IMR-90 (cell line): ENCODE results near the gene ALDOB.

Experiments
- CEBPB ChIP-seq: IDR thresholded peaks from 2 replicates; pipeline ENCODE4 v1.6.1; 2012; ENCODE audit warnings: low read depth, low read length, improper control_type of control experiment
- CHD1 ChIP-seq: IDR thresholded peaks from 2 replicates; pipeline ENCODE4 v1.6.1; 2012; ENCODE audit warnings: low read depth, low read length, improper control_type of control experiment
- MAZ ChIP-seq: IDR thresholded peaks from 2 replicates; pipeline ENCODE4 v1.6.1; 2012; ENCODE audit warnings: low read depth, mild to moderate bottlenecking, low read length, improper control_type of control experiment, moderate library complexity, borderline replicate concordance
- POLR2A ChIP-seq: IDR thresholded peaks from 2 replicates; pipeline ENCODE4 v1.6.1; 2012; ENCODE audit warnings: mild to moderate bottlenecking, low read depth, low read length
- RAD21 ChIP-seq: IDR thresholded peaks from 2 replicates; pipeline ENCODE4 v1.6.1; 2012; ENCODE audit warnings: low read length, improper control_type of control experiment
- RFX5 ChIP-seq: IDR thresholded peaks from 2 replicates; pipeline ENCODE4 v1.8.0; 2012; ENCODE audit warnings: low read depth, mild to moderate bottlenecking, low read length, moderate library complexity
- SMC3 ChIP-seq: fragments of 150-350 bp; IDR thresholded peaks from 2 replicates; pipeline ENCODE4 v1.6.1; 2016; ENCODE audit warnings: low read depth, mild to moderate bottlenecking, antibody characterized with exemption, low read length, moderate library complexity
- TF ChIP-seq, protein P1 (sequence below): conservative IDR thresholded peaks from 2 replicates; pipeline ENCODE4 v1.5.1; 2012; ENCODE audit warnings: mild to moderate bottlenecking, low read depth, low read length, improper control_type of control experiment

- TF ChIP-seq POLR2A (no peak), SMC3 (no peak), RFX5 (no peak), MAZ (no peak), CHD1 (no peak), RAD21 (no peak), CEBPB (no peak)
- TF ChIP-seq, protein P1, sequence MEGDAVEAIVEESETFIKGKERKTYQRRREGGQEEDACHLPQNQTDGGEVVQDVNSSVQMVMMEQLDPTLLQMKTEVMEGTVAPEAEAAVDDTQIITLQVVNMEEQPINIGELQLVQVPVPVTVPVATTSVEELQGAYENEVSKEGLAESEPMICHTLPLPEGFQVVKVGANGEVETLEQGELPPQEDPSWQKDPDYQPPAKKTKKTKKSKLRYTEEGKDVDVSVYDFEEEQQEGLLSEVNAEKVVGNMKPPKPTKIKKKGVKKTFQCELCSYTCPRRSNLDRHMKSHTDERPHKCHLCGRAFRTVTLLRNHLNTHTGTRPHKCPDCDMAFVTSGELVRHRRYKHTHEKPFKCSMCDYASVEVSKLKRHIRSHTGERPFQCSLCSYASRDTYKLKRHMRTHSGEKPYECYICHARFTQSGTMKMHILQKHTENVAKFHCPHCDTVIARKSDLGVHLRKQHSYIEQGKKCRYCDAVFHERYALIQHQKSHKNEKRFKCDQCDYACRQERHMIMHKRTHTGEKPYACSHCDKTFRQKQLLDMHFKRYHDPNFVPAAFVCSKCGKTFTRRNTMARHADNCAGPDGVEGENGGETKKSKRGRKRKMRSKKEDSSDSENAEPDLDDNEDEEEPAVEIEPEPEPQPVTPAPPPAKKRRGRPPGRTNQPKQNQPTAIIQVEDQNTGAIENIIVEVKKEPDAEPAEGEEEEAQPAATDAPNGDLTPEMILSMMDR: no peak
Observed at GRCh38 chr9:101478444-101478843, 42.9 kb upstream of the ALDOB start.
